K562 (cell line): ENCODE data around the gene FAM43B. TPM values are rescaled to one million over a fixed set of nuclear protein-coding genes. Genes with fewer than 3 reads are reported as not detected.

Experiments used
- ATAC-seq: fragments of 200-7000 bp; cut with Tn5 transposase; 3 replicates; pipeline ENCODE4 v1.9.1; 2020; ENCODE audit warnings: moderate library complexity
- BruUV-seq: library from RNA; stranded (reverse); fragments of 400-500 nt; replicated peaks from 2 replicates; lab custom pipeline; 2021; lab: Mats Ljungman, UMichigan
- CTCF ChIA-PET: fragments of 300-600 bp; formaldehyde crosslinking; extraction: SDS; loops from one replicate; lab custom pipeline; 2021; ENCODE audit warnings: low intra/inter-chr PET ratio; lab: Yijun Ruan, JAX
- POLR2A ChIA-PET: fragments of 300-600, 350-650 bp; sonication (Branson Sonifier 250); formaldehyde crosslinking; extraction: SDS; loops from one replicate; lab custom pipeline; 2021; ENCODE audit warnings: antibody characterized with exemption, inconsistent platforms; lab: Yijun Ruan, JAX
- DNase-seq, 4 experiments: peaks; one replicate each; pipeline versions ENCODE4 v3.0.0 to v3.0.0-alpha.2; 2011 to 2018; ENCODE audit warnings: low spot score in 3 of 4, mixed read lengths in 3 of 4; ENCODE audit errors: extremely low read depth in 1 of 4
- FAIRE-seq: peaks from 2 replicates; lab custom pipeline; 2011; peaks lifted over from hg19 to GRCh38; lab: Jason Lieb, UNC
- H2AFZ ChIP-seq: 2 replicates; pipeline ENCODE4 v1.6.0; 2011; ENCODE audit warnings: low read depth, low read length, control low read depth, inconsistent platforms
- H3K27ac ChIP-seq: fragments of 200-600 bp; 3 replicates; pipeline ENCODE4 v1.8.0; 2011; ENCODE audit warnings: low read depth, mild to moderate bottlenecking, control low read depth, inconsistent platforms, low read length, moderate library complexity, mixed read lengths; ENCODE audit errors: extremely low read depth
- H3K27me3 ChIP-seq, 2 experiments: fragments of 300-600 bp in 1 of 2; 2 replicates in 1 of 2; 3 replicates in 1 of 2; pipeline versions ENCODE4 v1.6.0 to v1.8.0; 2011; ENCODE audit warnings: inconsistent platforms in 2 of 2, low read length in 2 of 2, mild to moderate bottlenecking in 1 of 2, mixed read lengths in 1 of 2, moderate library complexity in 1 of 2; ENCODE audit not compliant: control insufficient read depth in 2 of 2, insufficient read depth in 2 of 2
- H3K36me3 ChIP-seq: fragments of 300-600 bp; 3 replicates; pipeline ENCODE4 v1.8.0; 2011; ENCODE audit warnings: mild to moderate bottlenecking, low read length, inconsistent platforms; ENCODE audit not compliant: control insufficient read depth, insufficient read depth
- H3K4me1 ChIP-seq, 2 experiments: fragments of 200-600 bp in 1 of 2; replicated peaks in 1 of 2; 2 replicates in 1 of 2; 3 replicates in 1 of 2; pipeline versions ENCODE4 v1.5.1 to v1.8.0; 2011; ENCODE audit warnings: inconsistent platforms in 2 of 2, low read length in 2 of 2, mild to moderate bottlenecking in 1 of 2, mixed read lengths in 1 of 2, moderate library complexity in 1 of 2; ENCODE audit not compliant: control insufficient read depth in 2 of 2, insufficient read depth in 2 of 2
- H3K4me2 ChIP-seq: 2 replicates; pipeline ENCODE4 v1.6.1; 2011; ENCODE audit warnings: low read length, control low read depth, inconsistent platforms, mixed read lengths; ENCODE audit not compliant: insufficient read depth
- H3K4me3 ChIP-seq: fragments of 200-600 bp; sonication (generic), shearing (Covaris generic); 2 replicates; pipeline ENCODE4 v1.5.1; 2016; ENCODE audit warnings: control low read depth, inconsistent platforms
- H3K79me2 ChIP-seq: fragments of 200-600 bp; 3 replicates; pipeline ENCODE4 v1.8.0; 2011; ENCODE audit warnings: low read length, inconsistent platforms; ENCODE audit not compliant: control insufficient read depth, insufficient read depth
- H3K9ac ChIP-seq, 2 experiments: 2 replicates each; pipeline versions ENCODE4 v1.6.0 to v1.6.1; 2011; ENCODE audit warnings: low read depth in 2 of 2, low read length in 2 of 2, control low read depth in 1 of 2, inconsistent platforms in 1 of 2, mild to moderate bottlenecking in 1 of 2, mixed read lengths in 1 of 2; ENCODE audit not compliant: insufficient read depth in 1 of 2
- H3K9me1 ChIP-seq: one replicate; pipeline ENCODE4 v1.6.0; 2011; ENCODE audit warnings: inconsistent platforms, mild to moderate bottlenecking, low read length, moderate library complexity; ENCODE audit not compliant: control insufficient read depth, insufficient read depth
- H3K9me3 ChIP-seq: replicated peaks from 2 replicates; pipeline ENCODE4 v1.5.1; 2011; ENCODE audit warnings: low read depth, low read length, inconsistent platforms; ENCODE audit not compliant: control insufficient read depth, insufficient read depth
- H4K20me1 ChIP-seq: replicated peaks from 2 replicates; pipeline ENCODE4 v1.6.1; 2011; ENCODE audit warnings: low read length, inconsistent platforms, mixed read lengths; ENCODE audit not compliant: control insufficient read depth, insufficient read depth
- BDP1 ChIP-seq: IDR thresholded peaks from 3 replicates; pipeline ENCODE4 v1.6.1; 2011; ENCODE audit not compliant: insufficient read length, insufficient read depth
- CTBP1 ChIP-seq: fragments of 450-650 bp; IDR thresholded peaks from 2 replicates; pipeline ENCODE4 v1.6.1; 2016; ENCODE audit warnings: borderline replicate concordance
- KAT8 ChIP-seq: fragments of 450-650 bp; IDR thresholded peaks from 2 replicates; pipeline ENCODE4 v1.6.1; 2016; ENCODE audit warnings: low read depth, mild to moderate bottlenecking
- OTX1 ChIP-seq: fragments of 450-650 bp; formaldehyde crosslinking; IDR thresholded peaks from 2 replicates; pipeline ENCODE4 v1.4.0; 2022; ENCODE audit warnings: mild to moderate bottlenecking
- POLR2B ChIP-seq: fragments of 450-650 bp; IDR thresholded peaks from 2 replicates; pipeline ENCODE4 v1.6.1; 2018; ENCODE audit warnings: low read depth; ENCODE audit not compliant: partially characterized antibody
- RBBP5 ChIP-seq: fragments of 200-600 bp; sonication (generic); IDR thresholded peaks from 2 replicates; pipeline ENCODE4 v1.6.1; 2012; ENCODE audit warnings: borderline replicate concordance, mild to moderate bottlenecking, low read length, control low read depth, inconsistent platforms; ENCODE audit not compliant: insufficient read depth, poor library complexity, severe bottlenecking
- SNIP1 ChIP-seq: fragments of 450-650 bp; IDR thresholded peaks from 2 replicates; pipeline ENCODE4 v1.7.1; 2017; ENCODE audit warnings: low read depth, mild to moderate bottlenecking
- THRA ChIP-seq: fragments of 450-650 bp; IDR thresholded peaks from 2 replicates; pipeline ENCODE4 v1.6.1; 2017; ENCODE audit warnings: mild to moderate bottlenecking, moderate library complexity
- TSC22D4 ChIP-seq: fragments of 450-650 bp; IDR thresholded peaks from 2 replicates; pipeline ENCODE4 v1.6.1; 2016; ENCODE audit warnings: missing genetic modification characterization, missing biosample characterization, control low read depth
- WGBS: fragments of 100-300 bp; shearing (Covaris generic); methylation state at CpG from one replicate; pipeline ENCODE4 v1.1.6; 2016; ENCODE audit warnings: low coverage, mixed read lengths; ENCODE audit not compliant: insufficient coverage; ENCODE audit errors: missing lambda C conversion rate; 5-methylcytosine and 5-hydroxymethylcytosine counted together
- in situ Hi-C: fragments of 300-500 bp; cut with MboI; formaldehyde crosslinking; loops from 4 replicates; pipeline ENCODE4 v1.15.0; 2018; ENCODE audit warnings: inconsistent platforms, mixed read lengths
- intact Hi-C: fragments of 100-400 bp; cut with micrococcal nuclease; formaldehyde crosslinking; loops from 2 replicates; pipeline ENCODE4 v1.14.2; 2022
- polyA plus RNA-seq, 8 experiments: library from polyadenylated mRNA; depleted of rRNA in 4 of 8; stranded (reverse) in 5 of 8; unstranded in 3 of 8; fragments of >200 nt; fragmentation: Nextera tagmentation in 2 of 8; fragmentation: Illumina TruSeq in 1 of 8; extraction: Ambion mirVana in 2 of 8; extraction: Trizol in 1 of 8; gene quantifications; 2 replicates each; pipeline versions ENCODE4 v1.2.1 to v1.2.3, GENCODE V29; 2011 to 2014; ENCODE audit warnings: inconsistent platforms in 1 of 8, missing spikeins in 1 of 8
- total RNA-seq, 7 experiments: library from RNA; depleted of rRNA in 6 of 7; stranded (reverse); fragments of >200 nt in 6 of 7; fragmentation: Illumina TruSeq in 2 of 7; extraction: Trizol in 2 of 7; gene quantifications; 2 replicates each; pipeline versions ENCODE4 v1.2.1 to v1.2.3, GENCODE V29; 2011 to 2021; ENCODE audit warnings: low replicate concordance in 1 of 7

FAM43B gene
- total and polyA plus RNA-seq, 9 of the 15 experiments (the other 6 are each of a cell fraction or from before 2014, with no cell fraction given): not detected

- TF ChIP-seq SNIP1 (no peak), BDP1 (no peak), CTBP1 (peak; percentile 65; the same call in 1 of the 2 replicates), THRA (no peak), POLR2B (no peak)
- TF ChIP-seq, all 486 proteins: peak for 47
These were observed 30.2 kb upstream of the FAM43B start (continued) for GRCh38 chr1:20521960-20522861.

DNA sequence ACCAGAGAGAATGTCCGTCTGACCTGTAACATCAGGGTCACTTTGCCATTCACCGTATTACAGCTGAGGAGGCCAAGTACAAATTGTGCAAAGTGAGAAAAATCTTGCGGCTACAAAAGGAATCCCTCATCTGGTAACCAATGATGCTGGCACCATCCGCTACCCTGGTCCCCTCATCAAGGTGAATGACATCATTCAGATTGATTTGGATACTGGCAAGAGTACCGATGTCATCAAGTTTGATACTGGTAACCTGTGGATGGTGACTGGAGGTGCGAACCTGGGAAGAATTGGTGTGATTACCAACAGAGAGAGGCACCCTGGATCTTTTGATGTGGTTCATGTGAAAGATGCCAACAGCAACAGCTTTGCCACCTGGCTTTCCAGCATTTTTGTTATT is 26.1 kb upstream of the FAM43B start:
- in situ Hi-C loops: loop anchor here (5.0 kb wide), 1 partner anchor 111 kb away; no protein-coding TSS in a partner anchor
- Histone ChIP-seq H3K36me3 (no peaks in the 10 kb centered on the region), H3K9me1 (no peaks in the 10 kb centered on the region), H3K4me3 (no peak overlapping the region), H2AFZ (no peak overlapping the region), H3K27ac (no peak overlapping the region), H3K4me2 (no peak overlapping the region), H4K20me1 (no peaks in the 10 kb centered on the region), H3K9me3 (no peaks in the 10 kb centered on the region; the same call in 1 of the 2 replicates), H3K27me3 (peaks cover 26 to 61% of the 10 kb centered on the region in 2 experiments), H3K9ac (no peak overlapping the region), H3K79me2 (no peaks in the 10 kb centered on the region)
- FAIRE-seq (no peak), DNase-seq (no peak), ATAC-seq (no peak)
- WGBS: 2% methylated on average over 6 of the region's 6 CpGs
- intact Hi-C loops: loop anchor here (10.0 kb wide), 1 partner anchor 459 kb away; no protein-coding TSS in a partner anchor
- BruUV-seq: no TSS peak
- POLR2A ChIA-PET: interaction anchor here (0.6 to 2.6 kb wide), 3 partner anchors 9 to 12 kb away, joined by 3 to 10 read pairs (median 3); no protein-coding TSS in a partner anchor
- CTCF ChIA-PET: interaction anchor here (0.6 kb wide), 2 partner anchors 21 to 22 kb away, joined by 3 to 4 read pairs; no protein-coding TSS in a partner anchor
- TF ChIP-seq OTX1 (CRISPR knock-in tag) (no peak), TSC22D4 (tag) (no peak), RBBP5 (no peak), KAT8 (no peak)
- TF ChIP-seq, all 486 proteins: peak for 0
- no peaks in the 10 kb centered on the region; a peak in 1 of 5 replicates for H3K4me1 ChIP-seq
